Sigmoid colon (tissue), 3 donors: Measurements from ENCODE around the gene CNOT10.
"Not testable (repeated sequence)": the region's sequence is repeated elsewhere in the genome, so short reads cannot be mapped to it uniquely, and the experiment has no call there.

ENCODE experiments used
- POLR2A ChIP-seq, 2 donors: fragments of 450-650 bp; IDR thresholded peaks; one replicate each; pipeline ENCODE4 v1.6.1; 2016; ENCODE audit warnings: antibody characterized with exemption in 2 of 2, mild to moderate bottlenecking in 2 of 2, moderate library complexity in 2 of 2
- TF ChIP-seq, protein P1 (sequence below), 4 experiments: fragments of 450-650 bp in 3 of 4; fragments of 200-600 bp in 1 of 4; IDR thresholded peaks; one replicate each; pipeline ENCODE4 v1.5.1; 2016 to 2019; ENCODE audit warnings: antibody characterized with exemption in 4 of 4, mild to moderate bottlenecking in 3 of 4, moderate library complexity in 2 of 4

DNA sequence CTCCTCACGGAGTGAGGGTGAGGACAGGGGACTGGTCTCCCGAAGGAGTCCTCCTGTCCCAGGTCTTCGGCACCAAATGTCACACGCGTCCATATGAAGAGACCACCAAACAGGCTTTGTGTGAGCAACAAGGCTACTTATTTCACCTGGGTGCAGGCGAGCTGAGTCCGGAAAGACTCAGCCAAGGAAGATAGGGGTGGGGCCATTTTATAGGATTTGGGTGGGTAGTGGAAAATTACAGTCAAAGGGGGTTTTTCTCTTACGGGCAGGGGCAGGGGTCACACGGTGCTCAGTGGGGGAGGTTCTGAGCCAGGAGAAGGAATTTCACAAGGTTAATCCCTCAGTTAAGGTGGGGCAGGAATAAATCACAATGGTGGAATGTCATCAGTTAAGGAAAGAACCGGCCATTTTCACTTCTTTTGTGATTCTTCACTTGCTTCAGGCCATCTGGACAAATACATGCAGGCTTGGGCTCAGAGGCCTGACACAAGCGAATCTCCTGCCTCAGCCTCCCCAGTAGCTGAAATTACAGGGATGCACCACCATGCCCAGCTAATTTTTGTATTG, 111.5 kb downstream of the CNOT10 start:
- TF ChIP-seq, protein P1, sequence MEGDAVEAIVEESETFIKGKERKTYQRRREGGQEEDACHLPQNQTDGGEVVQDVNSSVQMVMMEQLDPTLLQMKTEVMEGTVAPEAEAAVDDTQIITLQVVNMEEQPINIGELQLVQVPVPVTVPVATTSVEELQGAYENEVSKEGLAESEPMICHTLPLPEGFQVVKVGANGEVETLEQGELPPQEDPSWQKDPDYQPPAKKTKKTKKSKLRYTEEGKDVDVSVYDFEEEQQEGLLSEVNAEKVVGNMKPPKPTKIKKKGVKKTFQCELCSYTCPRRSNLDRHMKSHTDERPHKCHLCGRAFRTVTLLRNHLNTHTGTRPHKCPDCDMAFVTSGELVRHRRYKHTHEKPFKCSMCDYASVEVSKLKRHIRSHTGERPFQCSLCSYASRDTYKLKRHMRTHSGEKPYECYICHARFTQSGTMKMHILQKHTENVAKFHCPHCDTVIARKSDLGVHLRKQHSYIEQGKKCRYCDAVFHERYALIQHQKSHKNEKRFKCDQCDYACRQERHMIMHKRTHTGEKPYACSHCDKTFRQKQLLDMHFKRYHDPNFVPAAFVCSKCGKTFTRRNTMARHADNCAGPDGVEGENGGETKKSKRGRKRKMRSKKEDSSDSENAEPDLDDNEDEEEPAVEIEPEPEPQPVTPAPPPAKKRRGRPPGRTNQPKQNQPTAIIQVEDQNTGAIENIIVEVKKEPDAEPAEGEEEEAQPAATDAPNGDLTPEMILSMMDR (IDR thresholded peaks at IDR 0.05), result not testable (repeated sequence)
- not testable (repeated sequence) for TF ChIP-seq POLR2A (IDR thresholded peaks at IDR 0.05)
